ENCODE measurements around the gene MS4A10.

The MS4A10 gene

DNA sequence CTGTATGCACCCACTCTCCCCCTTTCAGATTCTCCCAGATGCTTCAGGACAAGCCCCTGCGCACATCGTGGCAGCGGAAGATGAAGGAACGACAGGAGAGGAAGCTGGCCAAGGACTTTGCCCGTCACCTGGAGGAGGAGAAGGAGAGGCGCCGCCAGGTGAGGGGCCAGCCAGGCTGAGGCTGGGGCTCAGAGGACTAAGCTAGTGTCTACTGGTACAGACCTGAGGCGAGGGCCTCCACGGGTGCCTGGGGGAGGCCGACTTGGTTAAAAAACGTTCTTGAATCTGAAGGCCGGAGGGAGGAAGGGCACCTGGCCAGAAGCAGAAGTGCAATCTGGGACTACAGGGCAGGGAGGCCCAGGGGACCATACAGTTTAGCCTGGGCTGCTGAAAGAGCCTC is 62.8 kb downstream of the MS4A10 start:
- TF ChIP-seq TAF1 (IDR thresholded peaks at IDR 0.05; ENCODE audit: borderline replicate concordance, insufficient read depth, low read length): no peak

GRCh38 chr11:60848714-60849151 is 63.6 kb downstream of the MS4A10 start:
- TF ChIP-seq FOXP2 (optimal IDR thresholded peaks at IDR 0.05; ENCODE audit: borderline replicate concordance, extremely low read depth, extremely low read length, insufficient read depth) (no peak), POLR2AphosphoS5 (IDR thresholded peaks at IDR 0.05; ENCODE audit: low read depth, low read length) (no peak), SIN3A (IDR thresholded peaks at IDR 0.05; ENCODE audit: borderline replicate concordance, insufficient read depth, low read length) (no peak), TAF1 (IDR thresholded peaks at IDR 0.05; ENCODE audit: borderline replicate concordance, insufficient read depth, low read length) (no peak)
- TF ChIP-seq, protein P1, sequence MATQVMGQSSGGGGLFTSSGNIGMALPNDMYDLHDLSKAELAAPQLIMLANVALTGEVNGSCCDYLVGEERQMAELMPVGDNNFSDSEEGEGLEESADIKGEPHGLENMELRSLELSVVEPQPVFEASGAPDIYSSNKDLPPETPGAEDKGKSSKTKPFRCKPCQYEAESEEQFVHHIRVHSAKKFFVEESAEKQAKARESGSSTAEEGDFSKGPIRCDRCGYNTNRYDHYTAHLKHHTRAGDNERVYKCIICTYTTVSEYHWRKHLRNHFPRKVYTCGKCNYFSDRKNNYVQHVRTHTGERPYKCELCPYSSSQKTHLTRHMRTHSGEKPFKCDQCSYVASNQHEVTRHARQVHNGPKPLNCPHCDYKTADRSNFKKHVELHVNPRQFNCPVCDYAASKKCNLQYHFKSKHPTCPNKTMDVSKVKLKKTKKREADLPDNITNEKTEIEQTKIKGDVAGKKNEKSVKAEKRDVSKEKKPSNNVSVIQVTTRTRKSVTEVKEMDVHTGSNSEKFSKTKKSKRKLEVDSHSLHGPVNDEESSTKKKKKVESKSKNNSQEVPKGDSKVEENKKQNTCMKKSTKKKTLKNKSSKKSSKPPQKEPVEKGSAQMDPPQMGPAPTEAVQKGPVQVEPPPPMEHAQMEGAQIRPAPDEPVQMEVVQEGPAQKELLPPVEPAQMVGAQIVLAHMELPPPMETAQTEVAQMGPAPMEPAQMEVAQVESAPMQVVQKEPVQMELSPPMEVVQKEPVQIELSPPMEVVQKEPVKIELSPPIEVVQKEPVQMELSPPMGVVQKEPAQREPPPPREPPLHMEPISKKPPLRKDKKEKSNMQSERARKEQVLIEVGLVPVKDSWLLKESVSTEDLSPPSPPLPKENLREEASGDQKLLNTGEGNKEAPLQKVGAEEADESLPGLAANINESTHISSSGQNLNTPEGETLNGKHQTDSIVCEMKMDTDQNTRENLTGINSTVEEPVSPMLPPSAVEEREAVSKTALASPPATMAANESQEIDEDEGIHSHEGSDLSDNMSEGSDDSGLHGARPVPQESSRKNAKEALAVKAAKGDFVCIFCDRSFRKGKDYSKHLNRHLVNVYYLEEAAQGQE (IDR thresholded peaks at IDR 0.05; ENCODE audit: insufficient read depth in 1 of 2, low read depth in 2 of 2, low read length in 2 of 2): no peak

DNA sequence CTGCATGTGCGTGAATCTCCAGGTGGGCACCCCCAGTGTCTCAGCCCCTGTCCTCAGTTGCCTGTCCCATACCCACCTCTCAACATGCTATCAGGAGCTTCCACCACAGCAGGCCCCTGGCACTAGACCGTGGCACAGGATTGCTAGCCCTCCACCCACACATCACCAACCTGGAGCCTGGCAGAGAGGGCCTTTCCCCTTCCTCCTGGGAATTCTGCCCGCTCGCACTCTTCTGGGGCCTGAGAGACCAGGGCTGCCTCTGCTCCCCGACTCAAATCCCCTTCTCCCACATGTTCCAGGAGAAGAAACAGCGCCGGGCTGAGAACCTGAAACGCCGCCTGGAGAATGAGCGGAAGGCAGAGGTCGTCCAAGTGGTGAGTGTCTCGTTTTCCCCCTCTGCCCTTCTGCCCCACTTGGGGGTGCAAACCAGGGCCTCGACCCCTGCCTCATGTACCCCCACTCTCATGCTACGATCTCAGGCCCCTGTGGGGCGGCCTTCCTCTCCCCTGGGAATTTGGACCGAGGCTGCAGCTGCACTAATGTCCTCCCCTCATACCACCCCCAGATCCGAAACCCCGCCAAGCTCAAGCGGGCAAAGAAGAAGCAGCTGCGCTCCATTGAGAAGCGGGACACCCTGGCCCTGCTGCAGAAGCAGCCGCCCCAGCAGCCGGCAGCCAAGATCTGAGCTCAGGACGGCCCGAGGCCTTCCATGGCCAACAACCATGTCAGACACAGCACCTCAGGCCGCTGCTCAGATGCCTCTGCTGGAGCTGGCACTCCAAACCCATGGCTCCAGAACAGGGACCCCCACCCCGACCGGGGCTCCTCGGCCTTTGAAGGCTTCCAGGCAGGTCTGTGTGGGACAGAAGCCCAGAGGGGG is 64.7 kb downstream of the MS4A10 start:
- TF ChIP-seq, protein P1 (IDR thresholded peaks at IDR 0.05; ENCODE audit: insufficient read depth in 1 of 2, low read depth in 2 of 2, low read length in 2 of 2): no peak
- TF ChIP-seq FOXP2 (optimal IDR thresholded peaks at IDR 0.05; ENCODE audit: borderline replicate concordance, extremely low read depth, extremely low read length, insufficient read depth) (no peak), TAF1 (IDR thresholded peaks at IDR 0.05; ENCODE audit: borderline replicate concordance, insufficient read depth, low read length) (no peak), SIN3A (IDR thresholded peaks at IDR 0.05; ENCODE audit: borderline replicate concordance, insufficient read depth, low read length) (no peak), POLR2AphosphoS5 (IDR thresholded peaks at IDR 0.05; ENCODE audit: low read depth, low read length) (no peak)
